ENCODE data around the gene MAST4. TPM values are rescaled to one million over a fixed set of nuclear protein-coding genes. Genes with fewer than 3 reads are reported as not detected.

The MAST4 gene
- total RNA-seq, 2 experiments from 2014 or later, result 1.3 to 21.9 TPM

- ChIA-PET CTCF (ENCODE audit: unreplicated experiment) (interaction anchor here (0.8 kb wide), 1 partner anchor 17 kb away, joined by 3 read pairs; no protein-coding TSS in a partner anchor), POLR2A (interaction anchor here (0.7 to 2.0 kb wide), 4 partner anchors 10 to 75 kb away, joined by 3 to 5 read pairs (median 4); no protein-coding TSS in a partner anchor)
- Histone ChIP-seq H3K4me2 (ENCODE audit: low read length) (peak overlapping the region; percentile 90), H3K79me2 (ENCODE audit: insufficient read depth, low read depth, low read length) (no peaks in the 10 kb centered on the region), H3K4me3 (ENCODE audit: low read depth, low read length, poor library complexity, severe bottlenecking) (peak overlapping the region; percentile 72), H3K4me1 (ENCODE audit: insufficient read depth, low read length, poor library complexity, severe bottlenecking) (peaks cover 20% of the 10 kb centered on the region), H3K9me3 (ENCODE audit: low read length) (no peaks in the 10 kb centered on the region), H3K36me3 (ENCODE audit: insufficient read depth, low read length) (no peaks in the 10 kb centered on the region), H3K27ac (ENCODE audit: low read depth, low read length, poor library complexity, severe bottlenecking) (peak overlapping the region; percentile 41), H2AFZ (ENCODE audit: low read length) (peak overlapping the region; percentile 89), H3K9me2 (ENCODE audit: insufficient read depth, low read length) (no peaks in the 10 kb centered on the region), H4K20me1 (ENCODE audit: insufficient read depth, low read length) (no peaks in the 10 kb centered on the region)
- TF ChIP-seq CTCF (conservative IDR thresholded peaks at IDR 0.05; ENCODE audit: low read length) (no peak), EZH2phosphoT487 (IDR thresholded peaks at IDR 0.05; ENCODE audit: borderline replicate concordance, low read depth, low read length) (no peak)
- no peak for DNase-seq (ENCODE audit: low spot score)
- intact Hi-C loops (cut with micrococcal nuclease; ENCODE audit: unreplicated experiment), result loop anchor here (2.0 to 10.0 kb wide), 2 partner anchors 204 to 1210 kb away; partner anchors contain the start of gene PIK3R1
- TSS peak; percentile 83 for BruUV-seq (replicated peaks)
Observed at GRCh38 chr5:67004730-67005350, 408.6 kb downstream of the MAST4 start.

GRCh38 chr5:67005737-67006499, 409.7 kb downstream of the MAST4 start:
- no TSS peak for BruUV-seq (replicated peaks)
- no peaks in the 10 kb centered on the region for H3K36me3 ChIP-seq (ENCODE audit: insufficient read depth, low read length)
- H2AFZ ChIP-seq (ENCODE audit: low read length), result peak overlapping the region; percentile 89; the same call in 1 of the 2 replicates
- no peaks in the 10 kb centered on the region for H3K9me2 ChIP-seq (ENCODE audit: insufficient read depth, low read length)
- no peak overlapping the region for H3K27ac ChIP-seq (ENCODE audit: low read depth, low read length, poor library complexity, severe bottlenecking)
- intact Hi-C loops (cut with micrococcal nuclease; ENCODE audit: unreplicated experiment), result loop anchor here (2.0 to 10.0 kb wide), 2 partner anchors 203 to 1209 kb away; partner anchors contain the start of gene PIK3R1
- H3K9me3 ChIP-seq (ENCODE audit: low read length), result no peaks in the 10 kb centered on the region
- no peaks in the 10 kb centered on the region for H3K79me2 ChIP-seq (ENCODE audit: insufficient read depth, low read depth, low read length)
- H3K4me2 ChIP-seq (ENCODE audit: low read length), result peak overlapping the region; percentile 90
- DNase-seq (ENCODE audit: low spot score), result peak; percentile 17
- TF ChIP-seq EZH2phosphoT487 (IDR thresholded peaks at IDR 0.05; ENCODE audit: borderline replicate concordance, low read depth, low read length), result no peak
- no peak for TF ChIP-seq CTCF (conservative IDR thresholded peaks at IDR 0.05; ENCODE audit: low read length)
- H4K20me1 ChIP-seq (ENCODE audit: insufficient read depth, low read length), result no peaks in the 10 kb centered on the region
- H3K4me3 ChIP-seq (ENCODE audit: low read depth, low read length, poor library complexity, severe bottlenecking), result peak overlapping the region; percentile 72
- POLR2A ChIA-PET, result interaction anchor here (1.6 to 2.0 kb wide), 2 partner anchors 9 to 76 kb away, joined by 5 read pairs; no protein-coding TSS in a partner anchor
- peaks cover 20% of the 10 kb centered on the region for H3K4me1 ChIP-seq (ENCODE audit: insufficient read depth, low read length, poor library complexity, severe bottlenecking)
- CTCF ChIA-PET (ENCODE audit: unreplicated experiment), result no interaction called here
